H1 (cell line): ENCODE results near the gene PLCB1. TPM values are rescaled to one million over a fixed set of nuclear protein-coding genes. Genes with fewer than 3 reads are reported as not detected.

Experiments
- ASH2L ChIP-seq: fragments of 200-600, 300-600 bp; sonication (generic); IDR thresholded peaks from one replicate; pipeline ENCODE4 v1.7.1; 2017; ENCODE audit warnings: low read length
- BRCA1 ChIP-seq: IDR thresholded peaks from 2 replicates; pipeline ENCODE4 v1.6.1; 2012; ENCODE audit warnings: low read depth, low read length, improper control_type of control experiment
- CBX5 ChIP-seq: fragments of 300-800, 300-1000 bp; sonication (generic); IDR thresholded peaks from 2 replicates; pipeline ENCODE4 v1.7.1; 2016; ENCODE audit warnings: antibody characterized with exemption, low read length, low read depth
- CTBP2 ChIP-seq: IDR thresholded peaks from 2 replicates; pipeline ENCODE4 v1.7.0; 2011; ENCODE audit warnings: borderline replicate concordance, mild to moderate bottlenecking, moderate library complexity, mixed read lengths, low read length; ENCODE audit not compliant: insufficient read depth, insufficient read length
- MAX ChIP-seq: IDR thresholded peaks from 2 replicates; pipeline ENCODE4 v1.6.1; 2012; ENCODE audit warnings: inconsistent platforms
- NRF1 ChIP-seq: IDR thresholded peaks from 2 replicates; pipeline ENCODE4 v1.6.1; 2011; ENCODE audit warnings: mild to moderate bottlenecking, low read depth, low read length, improper control_type of control experiment
- RAD21 ChIP-seq, 2 experiments: IDR thresholded peaks in 1 of 2; conservative IDR thresholded peaks in 1 of 2; 2 replicates each; pipeline ENCODE4 v1.6.1; 2011; ENCODE audit warnings: low read depth in 2 of 2, low read length in 2 of 2, improper control_type of control experiment in 1 of 2, inconsistent platforms in 1 of 2, mild to moderate bottlenecking in 1 of 2, moderate library complexity in 1 of 2
- SP2 ChIP-seq: IDR thresholded peaks from 2 replicates; pipeline ENCODE4 v1.6.1; 2012; ENCODE audit warnings: mild to moderate bottlenecking, low read length, inconsistent platforms
- polyA plus RNA-seq, 7 experiments: library from polyadenylated mRNA; depleted of rRNA in 3 of 7; stranded (reverse) in 5 of 7; unstranded in 2 of 7; fragments of >200 nt in 5 of 7; fragments of 200-250 nt in 2 of 7; gene quantifications; 1 replicate in 5 of 7; 2 replicates in 1 of 7; 4 replicates in 1 of 7; pipeline versions ENCODE4 v1.2.1 to v1.2.3, GENCODE V29; 2011 to 2013; ENCODE audit warnings: missing spikeins in 2 of 7, mixed read lengths in 2 of 7
- total RNA-seq: library from RNA; stranded (reverse); fragmentation: NEBNext Ultra II Directional; extraction: Animal tissue kit (Norgen Biotek cat#: 25700); gene quantifications from 2 replicates; pipeline ENCODE4 v1.2.1, GENCODE V29; 2021

Gene PLCB1
- total and polyA plus RNA-seq, 2 of the 8 experiments (the other 6 are each of a cell fraction or from before 2014, with no cell fraction given): 2.6 to 9.1 TPM

DNA sequence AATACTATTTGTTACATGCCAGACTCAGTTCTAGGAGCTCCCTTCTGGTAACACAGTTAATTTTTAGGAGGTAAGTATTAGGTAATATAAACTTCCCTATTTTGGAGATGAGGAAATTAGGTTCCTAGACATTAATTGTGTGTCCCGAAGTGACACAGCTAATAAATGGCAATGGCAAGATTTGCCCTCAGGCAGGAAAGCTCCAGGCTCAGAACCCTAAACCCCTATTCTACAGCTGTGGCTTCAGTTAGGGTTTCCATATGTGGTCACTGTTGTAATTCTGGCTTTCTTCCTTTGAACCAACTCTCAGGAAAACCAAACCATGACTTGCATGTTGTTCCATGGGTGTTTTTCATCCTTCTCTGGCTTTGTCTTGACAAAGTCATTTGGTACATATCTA is 188.2 kb downstream of the PLCB1 start (continued):
- TF ChIP-seq SP2 (no peak), CTBP2 (no peak), RAD21 (IDR thresholded peaks at IDR 0.05 in 1 of 2, conservative IDR thresholded peaks at IDR 0.05 in 1 of 2; ENCODE audit: low read depth in 2 of 2, low read length in 2 of 2) (no peak), NRF1 (no peak), CBX5 (no peak), BRCA1 (no peak), ASH2L (no peak), MAX (no peak)
- TF ChIP-seq, all 59 proteins: peak for 0
